Testis (tissue), 2 donors: ENCODE results near the gene LDLRAD4.

Experiments used
- CTCF ChIP-seq, 3 experiments: fragments of 450-650 bp in 2 of 3; fragments of 200-600 bp in 1 of 3; sonication (generic) in 1 of 3; IDR thresholded peaks; one replicate each; pipeline ENCODE4 v1.5.1; 2016 to 2019; ENCODE audit warnings: antibody characterized with exemption in 3 of 3, mild to moderate bottlenecking in 2 of 3, moderate library complexity in 1 of 3
- POLR2A ChIP-seq: fragments of 450-650 bp; IDR thresholded peaks from one replicate; pipeline ENCODE4 v1.6.1; 2017; ENCODE audit warnings: antibody characterized with exemption, mild to moderate bottlenecking, moderate library complexity

DNA sequence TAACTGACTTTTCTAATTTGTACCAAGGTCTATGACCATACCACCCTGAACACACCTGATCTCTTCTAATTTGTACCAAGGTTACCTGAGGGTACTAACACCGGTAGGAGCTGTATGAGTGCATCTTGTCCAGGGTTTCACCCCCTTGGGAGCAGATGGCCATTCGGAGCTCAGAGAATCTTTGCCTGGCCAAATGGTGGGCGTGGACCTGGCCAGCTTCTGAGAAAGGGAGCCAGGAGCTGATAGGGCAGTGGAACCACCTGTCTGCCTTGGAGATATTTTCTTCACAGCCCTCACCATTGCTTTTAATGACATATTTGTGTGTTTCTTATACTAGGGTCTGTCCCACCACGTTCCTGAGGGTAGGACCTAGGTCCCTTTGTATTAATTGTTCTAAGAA lies 188.9 kb downstream of the LDLRAD4 start:
- TF ChIP-seq CTCF (IDR thresholded peaks at IDR 0.05) = no peak
- TF ChIP-seq POLR2A = no peak
